Vagina (tissue), 2 donors: Measurements from ENCODE around the gene HDAC10.

ENCODE experiments used
- CTCF ChIP-seq, 3 experiments: fragments of 450-650 bp in 2 of 3; fragments of 200-600 bp in 1 of 3; sonication (generic) in 1 of 3; IDR thresholded peaks; one replicate each; pipeline ENCODE4 v1.5.1; 2017 to 2019; ENCODE audit warnings: antibody characterized with exemption in 3 of 3, mild to moderate bottlenecking in 2 of 3, moderate library complexity in 2 of 3
- POLR2A ChIP-seq, 2 donors: fragments of 450-650 bp; IDR thresholded peaks; one replicate each; pipeline ENCODE4 v1.6.1; 2017; ENCODE audit warnings: antibody characterized with exemption in 2 of 2, mild to moderate bottlenecking in 2 of 2, moderate library complexity in 2 of 2
- POLR2AphosphoS5 ChIP-seq, 2 donors: sonication (generic); formaldehyde crosslinking; IDR thresholded peaks; one replicate each; pipeline ENCODE4 v1.9.0; 2017; ENCODE audit warnings: antibody characterized with exemption in 2 of 2, mild to moderate bottlenecking in 2 of 2, low read depth in 1 of 2; ENCODE audit not compliant: insufficient read depth in 1 of 2

- TF ChIP-seq CTCF (IDR thresholded peaks at IDR 0.05) (peak; percentile 45 to 66 (median 65)), POLR2AphosphoS5 (IDR thresholded peaks at IDR 0.05; ENCODE audit: insufficient read depth in 1 of 2, low read depth in 1 of 2) (no peak), POLR2A (IDR thresholded peaks at IDR 0.05) (no peak)
Measured at GRCh38 chr22:50252082-50253045, 1.3 kb upstream of the HDAC10 start.
